Nephron (organoid): Measurements from ENCODE around the gene ACAP2.

Experiments used
- H3K27ac Mint-ChIP-seq, 3 experiments: 2 replicates each; pipeline ENCODE4 v1.8.0; 2020; ENCODE audit warnings: mixed read lengths in 3 of 3, mild to moderate bottlenecking in 2 of 3, moderate library complexity in 1 of 3
- H3K27me3 Mint-ChIP-seq: 2 replicates; pipeline ENCODE4 v1.8.0; 2021; ENCODE audit warnings: low read depth, mild to moderate bottlenecking, moderate library complexity, mixed read lengths
- H3K36me3 Mint-ChIP-seq: 2 replicates; pipeline ENCODE4 v1.8.0; 2020; ENCODE audit warnings: low read depth, mixed read lengths
- H3K4me1 Mint-ChIP-seq: 2 replicates; pipeline ENCODE4 v1.8.0; 2020; ENCODE audit warnings: mixed read lengths
- H3K4me3 Mint-ChIP-seq, 3 experiments: 2 replicates each; pipeline ENCODE4 v1.8.0; 2020; ENCODE audit warnings: mild to moderate bottlenecking in 3 of 3, mixed read lengths in 3 of 3, moderate library complexity in 2 of 3
- H3K9me3 Mint-ChIP-seq: 2 replicates; pipeline ENCODE4 v1.8.0; 2020; ENCODE audit warnings: mixed read lengths
- CTCF ChIP-seq, 3 experiments: fragments of 200-600 bp; sonication (generic); IDR thresholded peaks; one replicate each; pipeline ENCODE4 v1.5.0; 2021; ENCODE audit warnings: antibody characterized with exemption in 3 of 3; ENCODE audit not compliant: unreplicated experiment in 3 of 3

ACAP2 gene

GRCh38 chr3:195257454-195258448 is 185.1 kb downstream of the ACAP2 start:
- H3K36me3 Mint-ChIP-seq, result no peaks in the 10 kb centered on the region
- H3K9me3 Mint-ChIP-seq, result no peaks in the 10 kb centered on the region
- H3K4me3 Mint-ChIP-seq, result peak overlapping the region; percentile 68 to 78 (median 70)
- peak overlapping the region; percentile 89 to 92 (median 91) for H3K27ac Mint-ChIP-seq
- peaks cover 43% of the 10 kb centered on the region for H3K4me1 Mint-ChIP-seq
- peaks cover 5% of the 10 kb centered on the region for H3K27me3 Mint-ChIP-seq
- TF ChIP-seq CTCF (IDR thresholded peaks at IDR 0.05; ENCODE audit: unreplicated experiment in 3 of 3), result no peak

DNA sequence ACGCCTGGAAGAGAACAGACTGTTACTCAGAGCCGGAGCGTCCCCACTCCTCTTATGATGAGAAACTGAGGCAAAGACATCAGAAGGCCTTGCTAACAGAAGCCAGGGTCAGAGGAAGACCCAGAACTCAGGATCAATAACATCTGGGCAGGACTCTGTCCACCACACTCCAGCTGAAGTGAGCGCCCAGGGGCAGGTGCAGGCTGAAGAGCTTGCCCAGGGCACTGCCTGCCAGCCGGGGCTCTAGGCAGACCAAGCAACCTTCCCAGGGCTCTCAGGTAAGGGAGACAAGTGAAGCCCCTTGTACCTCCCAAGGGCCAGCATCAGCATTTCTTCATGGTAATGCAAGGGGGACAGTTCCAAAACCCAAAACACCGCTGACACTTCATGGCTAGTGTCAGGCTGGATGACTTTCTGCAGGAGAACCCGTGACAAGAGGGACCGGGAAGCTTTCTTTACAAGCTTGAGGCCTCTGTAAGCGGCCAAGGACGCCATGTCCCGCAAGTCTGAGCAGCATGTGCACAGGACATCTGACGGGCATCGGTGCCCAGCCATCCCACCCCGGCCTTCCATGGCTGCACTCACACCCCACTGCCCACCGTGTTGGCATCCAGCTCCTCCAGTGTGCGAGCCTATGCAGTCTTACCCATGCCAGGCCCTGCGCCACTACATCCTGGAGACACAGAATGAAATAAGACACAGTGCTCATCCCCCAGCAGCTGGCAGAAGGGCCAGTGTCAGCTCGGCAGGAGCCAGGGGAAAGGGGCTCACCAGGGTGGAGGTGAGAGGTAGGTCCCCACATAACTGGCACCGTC is 186.0 kb downstream of the ACAP2 start:
- Mint-ChIP-seq H3K27ac (peak overlapping the region in 2 of 3 experiments; percentile 72 to 89), H3K36me3 (no peaks in the 10 kb centered on the region), H3K4me1 (peaks cover 52% of the 10 kb centered on the region), H3K9me3 (no peaks in the 10 kb centered on the region), H3K4me3 (peak overlapping the region in 2 of 3 experiments; percentile 31 to 36), H3K27me3 (peaks cover 5% of the 10 kb centered on the region)
- no peak for TF ChIP-seq CTCF (IDR thresholded peaks at IDR 0.05; ENCODE audit: unreplicated experiment in 3 of 3)

GRCh38 chr3:195255571-195256501 is 187.0 kb downstream of the ACAP2 start:
- Mint-ChIP-seq H3K4me1 (peaks cover 61% of the 10 kb centered on the region), H3K9me3 (no peaks in the 10 kb centered on the region), H3K27me3 (no peaks in the 10 kb centered on the region), H3K4me3 (peak overlapping the region in 2 of 3 experiments; percentile 23 to 64), H3K27ac (peak overlapping the region in 2 of 3 experiments; percentile 62 to 89), H3K36me3 (no peaks in the 10 kb centered on the region)
- TF ChIP-seq CTCF (IDR thresholded peaks at IDR 0.05; ENCODE audit: unreplicated experiment in 3 of 3), result no peak

GRCh38 chr3:195255176-195255500 is 187.7 kb downstream of the ACAP2 start:
- no peak for TF ChIP-seq CTCF (IDR thresholded peaks at IDR 0.05; ENCODE audit: unreplicated experiment in 3 of 3)
- peaks cover 67% of the 10 kb centered on the region for H3K4me1 Mint-ChIP-seq
- H3K4me3 Mint-ChIP-seq, result peak overlapping the region in 1 of 3 experiments; percentile 64
- no peaks in the 10 kb centered on the region for H3K9me3 Mint-ChIP-seq
- no peaks in the 10 kb centered on the region for H3K27me3 Mint-ChIP-seq
- peaks cover 3% of the 10 kb centered on the region for H3K36me3 Mint-ChIP-seq
- H3K27ac Mint-ChIP-seq, result peak overlapping the region; percentile 88 to 92 (median 89)

DNA sequence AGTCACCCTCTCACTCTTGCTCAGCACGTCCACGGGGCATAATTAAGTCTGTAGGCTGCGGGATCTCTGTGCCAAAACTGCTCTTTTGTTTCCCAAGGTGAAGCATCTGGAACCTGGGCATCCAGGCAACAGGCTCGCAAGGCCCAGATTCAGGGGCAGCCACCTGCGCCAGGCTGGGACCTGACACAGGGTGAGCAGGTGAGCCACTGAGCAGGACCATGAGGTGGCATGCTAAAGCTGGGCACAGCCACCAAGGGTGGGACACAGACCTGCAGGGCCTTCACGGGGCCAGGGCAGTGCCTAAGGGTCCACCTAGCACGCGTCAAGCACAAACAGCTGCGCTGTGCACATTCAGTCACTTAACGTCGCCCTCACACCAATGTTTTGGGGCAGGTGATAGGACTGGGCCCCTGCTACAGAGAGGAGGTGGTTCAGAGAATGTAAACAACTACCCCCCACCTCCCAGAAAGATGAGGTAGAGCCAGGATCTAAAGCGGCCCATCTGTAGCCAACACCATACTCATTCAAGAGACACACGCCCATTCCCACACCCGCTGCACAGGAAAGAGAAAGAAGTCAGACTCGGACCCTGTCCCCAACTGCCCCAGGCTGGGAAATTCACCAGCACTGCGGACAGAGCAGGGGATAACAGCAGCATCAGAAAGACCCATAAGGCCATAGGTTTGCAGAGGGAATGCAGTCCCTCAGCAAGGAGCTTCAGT is 188.2 kb downstream of the ACAP2 start:
- peak overlapping the region; percentile 6 to 35 (median 9) for H3K4me3 Mint-ChIP-seq
- H3K27ac Mint-ChIP-seq, result peak overlapping the region; percentile 88 to 92 (median 89)
- peaks cover 72% of the 10 kb centered on the region for H3K4me1 Mint-ChIP-seq
- H3K36me3 Mint-ChIP-seq, result peaks cover 3% of the 10 kb centered on the region
- no peak for TF ChIP-seq CTCF (IDR thresholded peaks at IDR 0.05; ENCODE audit: unreplicated experiment in 3 of 3)
- no peaks in the 10 kb centered on the region for H3K9me3 Mint-ChIP-seq
- H3K27me3 Mint-ChIP-seq, result peaks cover 3% of the 10 kb centered on the region
